ENCODE data around the gene GNAI1.

The GNAI1 gene

DNA sequence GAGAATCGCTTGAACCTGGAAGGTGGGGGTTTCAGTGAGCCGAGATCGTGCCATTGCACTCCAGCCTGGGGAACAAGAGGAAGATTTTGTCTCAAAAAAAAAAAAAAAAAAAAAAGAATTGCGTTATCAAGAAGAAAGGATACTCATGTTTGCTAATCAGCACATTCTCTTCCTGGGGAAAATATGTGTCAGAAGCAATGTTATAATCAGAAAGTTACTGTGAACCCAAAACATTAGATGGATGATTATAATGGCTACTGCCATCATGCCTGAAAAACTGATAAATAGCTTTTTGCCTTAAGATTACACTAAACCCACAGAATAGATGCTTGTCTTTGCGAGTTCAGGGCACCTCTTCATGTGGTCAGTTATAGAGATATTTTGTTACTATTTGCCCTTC is 24.3 kb upstream of the GNAI1 start:
- H3K4me3 ChIP-seq (ENCODE audit: low read depth, low read length) = no peak overlapping the region
- no peak for DNase-seq (ENCODE audit: low read depth)
- TF ChIP-seq, protein P1, sequence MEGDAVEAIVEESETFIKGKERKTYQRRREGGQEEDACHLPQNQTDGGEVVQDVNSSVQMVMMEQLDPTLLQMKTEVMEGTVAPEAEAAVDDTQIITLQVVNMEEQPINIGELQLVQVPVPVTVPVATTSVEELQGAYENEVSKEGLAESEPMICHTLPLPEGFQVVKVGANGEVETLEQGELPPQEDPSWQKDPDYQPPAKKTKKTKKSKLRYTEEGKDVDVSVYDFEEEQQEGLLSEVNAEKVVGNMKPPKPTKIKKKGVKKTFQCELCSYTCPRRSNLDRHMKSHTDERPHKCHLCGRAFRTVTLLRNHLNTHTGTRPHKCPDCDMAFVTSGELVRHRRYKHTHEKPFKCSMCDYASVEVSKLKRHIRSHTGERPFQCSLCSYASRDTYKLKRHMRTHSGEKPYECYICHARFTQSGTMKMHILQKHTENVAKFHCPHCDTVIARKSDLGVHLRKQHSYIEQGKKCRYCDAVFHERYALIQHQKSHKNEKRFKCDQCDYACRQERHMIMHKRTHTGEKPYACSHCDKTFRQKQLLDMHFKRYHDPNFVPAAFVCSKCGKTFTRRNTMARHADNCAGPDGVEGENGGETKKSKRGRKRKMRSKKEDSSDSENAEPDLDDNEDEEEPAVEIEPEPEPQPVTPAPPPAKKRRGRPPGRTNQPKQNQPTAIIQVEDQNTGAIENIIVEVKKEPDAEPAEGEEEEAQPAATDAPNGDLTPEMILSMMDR (IDR thresholded peaks at IDR 0.05; ENCODE audit: control insufficient read depth, extremely low read depth, insufficient read depth) = no peak

DNA sequence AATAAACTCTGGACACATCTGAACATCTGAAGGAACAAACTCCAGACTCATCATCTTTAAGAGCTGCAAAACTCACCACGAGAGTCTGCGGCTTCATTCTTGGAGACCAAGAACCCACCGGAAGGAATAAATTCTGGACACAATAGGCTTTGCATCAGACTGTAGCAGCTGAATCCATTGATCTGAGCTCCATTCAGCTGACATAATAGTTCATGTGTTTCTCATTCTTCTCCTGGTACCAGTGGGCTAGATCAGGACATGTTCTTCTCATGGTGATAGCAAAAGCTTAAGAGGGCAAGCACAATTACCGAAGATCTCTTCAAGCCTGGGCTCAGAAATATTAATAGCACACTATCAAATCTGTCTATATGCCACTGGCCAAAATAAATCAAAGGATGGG is 20.5 kb upstream of the GNAI1 start:
- no peak overlapping the region for H3K4me3 ChIP-seq (ENCODE audit: low read depth, low read length)
- no peak for DNase-seq (ENCODE audit: low read depth)
- TF ChIP-seq, protein P1 (IDR thresholded peaks at IDR 0.05; ENCODE audit: control insufficient read depth, extremely low read depth, insufficient read depth) = no peak

DNA sequence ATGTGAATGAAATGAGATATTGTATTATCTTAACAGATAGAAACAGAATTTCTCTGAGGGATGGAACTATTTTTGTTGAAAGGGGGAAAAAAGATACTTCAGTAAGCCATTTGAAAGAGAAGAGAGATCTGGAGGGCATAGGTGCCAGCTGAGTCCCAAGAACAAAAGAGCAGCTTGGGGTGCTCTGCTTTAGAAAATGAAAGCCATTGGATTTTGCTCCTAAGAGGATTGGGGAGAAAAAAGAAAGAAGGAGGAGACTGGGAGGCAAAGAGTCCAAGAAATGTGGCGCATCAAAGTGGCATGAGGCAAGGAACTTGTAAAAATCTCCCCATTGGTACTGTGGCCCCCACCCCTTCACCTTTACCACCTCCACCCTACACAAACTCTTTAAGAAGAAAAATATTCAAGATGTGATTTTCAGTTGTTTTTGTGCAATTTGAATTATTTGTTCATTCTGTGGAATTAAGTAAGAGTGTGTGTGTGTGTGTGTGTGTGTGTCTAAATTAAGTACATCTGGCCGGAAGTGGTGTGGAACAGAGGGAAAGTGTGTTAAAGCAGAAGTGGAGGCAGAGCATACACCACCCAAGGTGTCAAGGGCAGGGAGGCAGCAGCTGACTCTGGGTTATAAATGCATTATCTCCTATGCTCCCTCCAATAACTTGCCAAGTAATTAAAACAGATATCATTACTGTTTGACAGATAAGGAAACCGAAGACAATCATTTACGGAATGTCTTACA is 9.9 kb upstream of the GNAI1 start:
- no peak overlapping the region for H3K4me3 ChIP-seq (ENCODE audit: low read depth, low read length)
- TF ChIP-seq, protein P1 (IDR thresholded peaks at IDR 0.05; ENCODE audit: control insufficient read depth, extremely low read depth, insufficient read depth) = no peak
- no peak for DNase-seq (ENCODE audit: low read depth)

DNA sequence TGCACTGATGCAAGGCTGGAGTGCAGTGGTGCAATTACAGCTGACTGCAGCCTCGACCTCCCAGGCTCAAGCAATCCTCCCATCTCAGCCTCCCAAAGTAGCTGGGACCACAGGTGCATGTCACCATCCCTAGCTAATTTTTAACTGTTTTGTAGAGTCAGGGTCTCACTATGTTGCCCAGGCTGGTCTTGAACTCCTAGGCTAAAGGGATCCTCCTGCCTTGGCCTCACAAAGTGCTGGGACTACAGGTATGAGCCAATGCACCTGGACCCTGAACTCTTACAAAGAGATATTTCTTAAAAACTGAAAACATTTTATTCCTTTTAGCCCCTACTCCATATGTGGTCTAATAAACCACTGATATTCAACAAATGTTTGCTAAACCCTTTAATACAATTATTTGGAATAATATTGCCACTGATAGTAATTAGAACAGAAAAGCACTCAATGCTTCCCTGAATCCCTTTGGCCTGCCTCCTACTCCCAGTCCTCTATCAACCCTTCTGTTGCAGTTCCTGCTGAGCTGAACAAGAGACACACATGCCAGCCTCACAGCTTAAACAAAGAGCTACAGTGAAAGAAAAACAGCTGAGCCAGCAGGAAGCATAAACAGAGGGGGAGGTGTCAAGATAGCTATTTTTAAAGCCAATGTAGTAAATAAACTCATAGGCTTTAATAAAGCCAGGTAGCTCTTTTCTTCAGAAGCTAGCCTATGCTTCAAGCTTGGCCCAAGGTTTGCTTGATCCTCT is 7.0 kb upstream of the GNAI1 start:
- no peak overlapping the region for H3K4me3 ChIP-seq (ENCODE audit: low read depth, low read length)
- TF ChIP-seq, protein P1 (IDR thresholded peaks at IDR 0.05; ENCODE audit: control insufficient read depth, extremely low read depth, insufficient read depth) = no peak
- no peak for DNase-seq (ENCODE audit: low read depth)

DNA sequence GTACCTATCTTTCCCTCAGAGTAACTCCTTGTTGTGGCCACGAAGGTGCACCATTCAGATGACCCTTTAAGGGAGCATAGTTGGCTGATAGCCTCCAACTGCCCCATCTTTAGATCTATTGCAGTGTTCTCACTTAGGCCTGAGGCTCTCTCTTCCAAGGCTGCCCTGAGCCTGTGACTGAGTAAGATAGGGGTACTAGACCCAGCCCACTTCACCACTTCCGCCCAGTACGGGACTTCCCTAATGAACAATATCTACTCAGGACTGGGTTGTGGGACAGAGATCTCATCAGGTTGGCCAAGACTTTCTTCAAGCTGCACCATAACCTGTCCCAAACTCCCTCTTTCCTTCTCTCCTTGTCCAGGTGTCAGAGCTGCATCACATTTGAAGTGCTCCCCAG is 5.7 kb upstream of the GNAI1 start:
- no peak overlapping the region for H3K4me3 ChIP-seq (ENCODE audit: low read depth, low read length)
- TF ChIP-seq, protein P1 (IDR thresholded peaks at IDR 0.05; ENCODE audit: control insufficient read depth, extremely low read depth, insufficient read depth) = no peak
- no peak for DNase-seq (ENCODE audit: low read depth)

DNA sequence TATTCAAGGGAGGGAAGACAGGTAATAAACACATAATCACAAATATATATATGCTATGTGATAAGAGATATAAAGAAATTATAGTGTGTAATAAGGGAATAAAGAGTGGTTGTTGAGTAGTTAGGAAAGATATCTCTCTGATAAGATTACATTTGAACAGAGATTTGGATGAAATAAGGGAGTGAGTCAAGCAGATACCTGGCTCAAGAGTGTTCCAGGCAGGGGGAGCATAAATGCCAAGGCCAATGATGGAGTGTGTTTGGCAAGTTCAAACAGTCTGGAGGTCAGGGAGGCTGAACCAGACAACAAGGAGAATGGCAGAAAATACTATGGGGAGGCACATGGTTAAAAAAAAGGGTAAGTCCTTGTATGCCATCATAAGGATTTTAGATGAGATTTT is 4.8 kb upstream of the GNAI1 start:
- no peak for DNase-seq (ENCODE audit: low read depth)
- TF ChIP-seq, protein P1 (IDR thresholded peaks at IDR 0.05; ENCODE audit: control insufficient read depth, extremely low read depth, insufficient read depth) = no peak
- no peak overlapping the region for H3K4me3 ChIP-seq (ENCODE audit: low read depth, low read length)

Data from LNCaP clone FGC (cell line).